Astrocyte (in vitro differentiated cells and primary cell): ENCODE results near the gene AAR2.

Source experiments
- CTCF ChIP-seq: IDR thresholded peaks from 2 replicates; pipeline ENCODE4 v1.5.1; 2011; ENCODE audit warnings: low read depth, mild to moderate bottlenecking, inconsistent platforms, low read length, moderate library complexity; ENCODE audit not compliant: insufficient read depth
- EZH2 ChIP-seq: IDR thresholded peaks from 2 replicates; pipeline ENCODE4 v1.6.1; 2012; ENCODE audit warnings: mild to moderate bottlenecking, low read length, inconsistent platforms; ENCODE audit not compliant: insufficient read depth

GRCh38 chr20:36268440-36269342 is 32.4 kb downstream of the AAR2 start:
- TF ChIP-seq CTCF (no peak), EZH2 (no peak)
